Measurements from ENCODE around the gene BEST2. TPM values are rescaled to one million over a fixed set of nuclear protein-coding genes. Genes with fewer than 3 reads are reported as not detected.
A peak's percentile ranks its signal among the peaks of the same experiment; 100 is the strongest.

The BEST2 gene
- total RNA-seq, 1 experiment from 2014 or later, result not detected

GRCh38 chr19:12790628-12791344, 39.2 kb downstream of the BEST2 start:
- intact Hi-C loops (cut with micrococcal nuclease; ENCODE audit: unreplicated experiment), result no loop called here
- H3K4me3 ChIP-seq (ENCODE audit: low read depth in 2 of 2, low read length in 2 of 2), result peak overlapping the region; percentile 66 to 75
- peaks cover 41% of the 10 kb centered on the region for H3K4me1 ChIP-seq (ENCODE audit: control insufficient read depth, insufficient read depth, low read length)
- no peaks in the 10 kb centered on the region for H3K27me3 ChIP-seq (ENCODE audit: control insufficient read depth, insufficient read depth, low read length)
- H3K9me3 ChIP-seq (ENCODE audit: control insufficient read depth, insufficient read depth, low read depth, low read length), result no peaks in the 10 kb centered on the region
- TF ChIP-seq TCF7L2 (IDR thresholded peaks at IDR 0.05; ENCODE audit: low read depth, low read length), result no peak
- POLR2A ChIA-PET, result interaction anchor here (0.6 to 2.8 kb wide), 5 partner anchors 8 to 365 kb away, joined by 3 to 16 read pairs (median 3); no protein-coding TSS in a partner anchor
- DNase-seq (ENCODE audit: low read depth, low spot score) (no peak), ATAC-seq (no peak)
- BruUV-seq (replicated peaks), result no TSS peak
- CTCF ChIA-PET, result interaction anchor here (0.6 to 1.7 kb wide), 2 partner anchors 13 to 77 kb away, joined by 4 to 5 read pairs; no protein-coding TSS in a partner anchor
- peaks cover 2% of the 10 kb centered on the region for H3K36me3 ChIP-seq (ENCODE audit: control insufficient read depth, insufficient read depth, low read length)
- in situ Hi-C loops (cut with HindIII; ENCODE audit: low pct_unique_long_range_greater_than_20kb, low sequenced_read_pairs), result no loop called here
- H3K27ac ChIP-seq (ENCODE audit: low read length), result peak overlapping the region; percentile 82

GRCh38 chr19:12791345-12792050, 39.9 kb downstream of the BEST2 start, which contains the start of gene JUNB:
Gene JUNB (plus strand): TSS chr19:12791486. CDS start chr19:12791772, 286 bp downstream.
- Histone ChIP-seq H3K27me3 (ENCODE audit: control insufficient read depth, insufficient read depth, low read length) (no peaks in the 10 kb centered on the region), H3K27ac (ENCODE audit: low read length) (peak within 1 kb of the TSS; percentile 87), H3K4me1 (ENCODE audit: control insufficient read depth, insufficient read depth, low read length) (peaks cover 41% of the 10 kb centered on the region), H3K4me3 (ENCODE audit: low read depth in 2 of 2, low read length in 2 of 2) (peak within 1 kb of the TSS; percentile 75 to 79), H3K36me3 (ENCODE audit: control insufficient read depth, insufficient read depth, low read length) (peaks cover 2% of the 10 kb centered on the region), H3K9me3 (ENCODE audit: control insufficient read depth, insufficient read depth, low read depth, low read length) (no peaks in the 10 kb centered on the region)
- ATAC-seq (peak; percentile 60), DNase-seq (ENCODE audit: low read depth, low spot score) (no peak)
- ChIA-PET CTCF (interaction anchor here (1.7 kb wide), 1 partner anchor 14 kb away, joined by 5 read pairs; no protein-coding TSS in a partner anchor), POLR2A (interaction anchor here (0.7 to 2.8 kb wide), 6 partner anchors 8 to 364 kb away, joined by 3 to 16 read pairs (median 4); no protein-coding TSS in a partner anchor)
- TF ChIP-seq SIN3A (IDR thresholded peaks at IDR 0.05; ENCODE audit: borderline replicate concordance, insufficient read depth, low read depth, low read length) (peak; percentile 98; the same call in 1 of the 2 replicates), POLR2AphosphoS5 (IDR thresholded peaks at IDR 0.05; ENCODE audit: low read depth, low read length) (peak; percentile 99), TCF7L2 (IDR thresholded peaks at IDR 0.05; ENCODE audit: low read depth, low read length) (no peak), CTCF (IDR thresholded peaks at IDR 0.05) (no peak), REST (IDR thresholded peaks at IDR 0.05; ENCODE audit: insufficient read depth in 1 of 2, low read depth in 2 of 2, low read length in 1 of 2) (peak in 1 of 2 experiments; percentile 79; a peak in 2 of 4 replicates)
- intact Hi-C loops (cut with micrococcal nuclease; ENCODE audit: unreplicated experiment), result no loop called here
- no TSS peak for BruUV-seq (replicated peaks)
- in situ Hi-C loops (cut with HindIII; ENCODE audit: low pct_unique_long_range_greater_than_20kb, low sequenced_read_pairs), result no loop called here

Measured in Panc1 (cell line).